ENCODE measurements around the gene DNAI4.

DNA sequence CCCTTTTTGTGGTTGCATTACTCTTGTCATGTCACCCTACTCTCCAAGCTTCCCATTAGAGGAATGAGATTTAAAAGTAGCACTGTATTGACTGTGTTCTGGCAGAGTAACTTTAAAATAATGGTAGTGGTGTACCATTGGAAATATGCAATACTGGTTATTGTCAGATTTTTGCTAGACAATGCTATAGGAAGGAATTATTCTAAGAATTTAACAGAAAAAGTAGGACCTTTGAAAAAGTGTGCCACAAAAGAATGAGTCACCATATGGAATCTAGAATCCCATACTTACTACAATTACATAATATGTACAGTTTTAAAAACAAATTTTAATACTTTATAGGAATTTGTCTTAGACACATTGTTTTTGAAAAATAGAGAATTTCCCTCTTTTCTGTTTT, 14.0 kb upstream of the DNAI4 start:
- TF ChIP-seq POLR2A (IDR thresholded peaks at IDR 0.05; ENCODE audit: low read depth, low read length) (no peak), MAZ (IDR thresholded peaks at IDR 0.05; ENCODE audit: borderline replicate concordance, low read depth, low read length) (no peak), RCOR1 (IDR thresholded peaks at IDR 0.05; ENCODE audit: insufficient replicate concordance, low read length) (no peak), MAFK (IDR thresholded peaks at IDR 0.05; ENCODE audit: low read depth, low read length) (no peak), MXI1 (IDR thresholded peaks at IDR 0.05; ENCODE audit: borderline replicate concordance, low read depth, low read length) (no peak), CEBPB (IDR thresholded peaks at IDR 0.05; ENCODE audit: low read depth, low read length) (no peak), RAD21 (IDR thresholded peaks at IDR 0.05; ENCODE audit: low read length) (no peak)
- TF ChIP-seq, protein P1, sequence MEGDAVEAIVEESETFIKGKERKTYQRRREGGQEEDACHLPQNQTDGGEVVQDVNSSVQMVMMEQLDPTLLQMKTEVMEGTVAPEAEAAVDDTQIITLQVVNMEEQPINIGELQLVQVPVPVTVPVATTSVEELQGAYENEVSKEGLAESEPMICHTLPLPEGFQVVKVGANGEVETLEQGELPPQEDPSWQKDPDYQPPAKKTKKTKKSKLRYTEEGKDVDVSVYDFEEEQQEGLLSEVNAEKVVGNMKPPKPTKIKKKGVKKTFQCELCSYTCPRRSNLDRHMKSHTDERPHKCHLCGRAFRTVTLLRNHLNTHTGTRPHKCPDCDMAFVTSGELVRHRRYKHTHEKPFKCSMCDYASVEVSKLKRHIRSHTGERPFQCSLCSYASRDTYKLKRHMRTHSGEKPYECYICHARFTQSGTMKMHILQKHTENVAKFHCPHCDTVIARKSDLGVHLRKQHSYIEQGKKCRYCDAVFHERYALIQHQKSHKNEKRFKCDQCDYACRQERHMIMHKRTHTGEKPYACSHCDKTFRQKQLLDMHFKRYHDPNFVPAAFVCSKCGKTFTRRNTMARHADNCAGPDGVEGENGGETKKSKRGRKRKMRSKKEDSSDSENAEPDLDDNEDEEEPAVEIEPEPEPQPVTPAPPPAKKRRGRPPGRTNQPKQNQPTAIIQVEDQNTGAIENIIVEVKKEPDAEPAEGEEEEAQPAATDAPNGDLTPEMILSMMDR (conservative IDR thresholded peaks at IDR 0.05; ENCODE audit: low read depth, low read length): no peak
- TF ChIP-seq, protein P2, sequence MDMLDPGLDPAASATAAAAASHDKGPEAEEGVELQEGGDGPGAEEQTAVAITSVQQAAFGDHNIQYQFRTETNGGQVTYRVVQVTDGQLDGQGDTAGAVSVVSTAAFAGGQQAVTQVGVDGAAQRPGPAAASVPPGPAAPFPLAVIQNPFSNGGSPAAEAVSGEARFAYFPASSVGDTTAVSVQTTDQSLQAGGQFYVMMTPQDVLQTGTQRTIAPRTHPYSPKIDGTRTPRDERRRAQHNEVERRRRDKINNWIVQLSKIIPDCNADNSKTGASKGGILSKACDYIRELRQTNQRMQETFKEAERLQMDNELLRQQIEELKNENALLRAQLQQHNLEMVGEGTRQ (IDR thresholded peaks at IDR 0.05; ENCODE audit: low read depth, low read length): no peak

Data from IMR-90 (cell line).